Trophoblast cell (in vitro differentiated cells and primary cell): ENCODE results near the gene TNS3.

ENCODE experiments used
- DNase-seq, 2 donors: peaks; one replicate each; pipeline ENCODE4 v3.0.0-alpha.2; 2016
- H2AFZ ChIP-seq: 2 replicates; pipeline ENCODE4 v1.6.1; 2013; ENCODE audit warnings: low read length, moderate library complexity, mild to moderate bottlenecking; ENCODE audit not compliant: insufficient read depth, poor library complexity
- H2AK5ac ChIP-seq: 2 replicates; pipeline ENCODE4 v1.6.1; 2013; ENCODE audit warnings: mild to moderate bottlenecking, low read length
- H2BK120ac ChIP-seq: 2 replicates; pipeline ENCODE4 v1.6.1; 2013; ENCODE audit warnings: low read length, mild to moderate bottlenecking, moderate library complexity; ENCODE audit not compliant: insufficient read depth, poor library complexity
- H2BK12ac ChIP-seq: 2 replicates; pipeline ENCODE4 v1.6.1; 2013; ENCODE audit warnings: mild to moderate bottlenecking, low read length, moderate library complexity
- H2BK5ac ChIP-seq: 2 replicates; pipeline ENCODE4 v1.6.1; 2013; ENCODE audit warnings: low read length, low read depth, moderate library complexity, mild to moderate bottlenecking; ENCODE audit not compliant: poor library complexity
- H3K14ac ChIP-seq: 2 replicates; pipeline ENCODE4 v1.6.1; 2013; ENCODE audit warnings: mild to moderate bottlenecking, low read length
- H3K18ac ChIP-seq: 2 replicates; pipeline ENCODE4 v1.6.1; 2013; ENCODE audit warnings: mild to moderate bottlenecking, low read length
- H3K23ac ChIP-seq: 2 replicates; pipeline ENCODE4 v1.6.1; 2013; ENCODE audit warnings: low read length
- H3K27ac ChIP-seq: 2 replicates; pipeline ENCODE4 v1.5.1; 2013; ENCODE audit warnings: low read depth, mild to moderate bottlenecking, inconsistent platforms, low read length, moderate library complexity
- H3K27me3 ChIP-seq: 2 replicates; pipeline ENCODE4 v1.6.1; 2013; ENCODE audit warnings: inconsistent platforms, mild to moderate bottlenecking, low read length, moderate library complexity; ENCODE audit not compliant: insufficient read depth
- H3K36me3 ChIP-seq, 2 experiments: 1 replicate in 1 of 2; 2 replicates in 1 of 2; pipeline ENCODE4 v1.6.1; 2013; ENCODE audit warnings: low read length in 2 of 2, mild to moderate bottlenecking in 2 of 2, moderate library complexity in 1 of 2; ENCODE audit not compliant: insufficient read depth in 2 of 2, control insufficient read depth in 1 of 2
- H3K4ac ChIP-seq: 2 replicates; pipeline ENCODE4 v1.6.1; 2013; ENCODE audit warnings: low read depth, mild to moderate bottlenecking, low read length, moderate library complexity
- H3K4me1 ChIP-seq, 2 experiments: 1 replicate in 1 of 2; 2 replicates in 1 of 2; pipeline ENCODE4 v1.6.1; 2013; ENCODE audit warnings: low read length in 2 of 2, mild to moderate bottlenecking in 2 of 2, moderate library complexity in 1 of 2; ENCODE audit not compliant: insufficient read depth in 2 of 2, control insufficient read depth in 1 of 2
- H3K4me2 ChIP-seq: 2 replicates; pipeline ENCODE4 v1.6.1; 2013; ENCODE audit warnings: inconsistent platforms, mild to moderate bottlenecking, low read length, moderate library complexity
- H3K4me3 ChIP-seq: 2 replicates; pipeline ENCODE4 v1.5.1; 2013; ENCODE audit warnings: mild to moderate bottlenecking, low read depth, low read length, inconsistent platforms
- H3K79me1 ChIP-seq: one replicate; pipeline ENCODE4 v1.6.1; 2013; ENCODE audit warnings: low read length
- H3K79me2 ChIP-seq: 2 replicates; pipeline ENCODE4 v1.6.1; 2013; ENCODE audit warnings: low read length, mild to moderate bottlenecking; ENCODE audit not compliant: control insufficient read depth, insufficient read depth, poor library complexity
- H3K9ac ChIP-seq: 2 replicates; pipeline ENCODE4 v1.6.1; 2013; ENCODE audit warnings: mild to moderate bottlenecking, low read length
- H3K9me3 ChIP-seq: 2 replicates; pipeline ENCODE4 v1.6.1; 2013; ENCODE audit warnings: low read depth, mild to moderate bottlenecking, control low read depth, inconsistent platforms, low read length; ENCODE audit not compliant: insufficient read depth
- H4K12ac ChIP-seq: 2 replicates; pipeline ENCODE4 v1.6.1; 2013; ENCODE audit warnings: low read depth, mild to moderate bottlenecking, low read length, moderate library complexity
- H4K8ac ChIP-seq: 2 replicates; pipeline ENCODE4 v1.6.1; 2013; ENCODE audit warnings: low read depth, mild to moderate bottlenecking, low read length, moderate library complexity
- H4K91ac ChIP-seq: one replicate; pipeline ENCODE4 v1.6.1; 2013; ENCODE audit warnings: low read depth, mild to moderate bottlenecking, low read length, moderate library complexity
- WGBS: extraction: QIAGEN DNeasy Blood & Tissue Kit; methylation state at CpG from one replicate; pipeline ENCODE4 v1.1.7; 2013; ENCODE audit warnings: missing lambda C conversion rate; ENCODE audit not compliant: insufficient read length, insufficient coverage; ENCODE audit errors: extremely low coverage; 5-methylcytosine and 5-hydroxymethylcytosine counted together

The TNS3 gene

DNA sequence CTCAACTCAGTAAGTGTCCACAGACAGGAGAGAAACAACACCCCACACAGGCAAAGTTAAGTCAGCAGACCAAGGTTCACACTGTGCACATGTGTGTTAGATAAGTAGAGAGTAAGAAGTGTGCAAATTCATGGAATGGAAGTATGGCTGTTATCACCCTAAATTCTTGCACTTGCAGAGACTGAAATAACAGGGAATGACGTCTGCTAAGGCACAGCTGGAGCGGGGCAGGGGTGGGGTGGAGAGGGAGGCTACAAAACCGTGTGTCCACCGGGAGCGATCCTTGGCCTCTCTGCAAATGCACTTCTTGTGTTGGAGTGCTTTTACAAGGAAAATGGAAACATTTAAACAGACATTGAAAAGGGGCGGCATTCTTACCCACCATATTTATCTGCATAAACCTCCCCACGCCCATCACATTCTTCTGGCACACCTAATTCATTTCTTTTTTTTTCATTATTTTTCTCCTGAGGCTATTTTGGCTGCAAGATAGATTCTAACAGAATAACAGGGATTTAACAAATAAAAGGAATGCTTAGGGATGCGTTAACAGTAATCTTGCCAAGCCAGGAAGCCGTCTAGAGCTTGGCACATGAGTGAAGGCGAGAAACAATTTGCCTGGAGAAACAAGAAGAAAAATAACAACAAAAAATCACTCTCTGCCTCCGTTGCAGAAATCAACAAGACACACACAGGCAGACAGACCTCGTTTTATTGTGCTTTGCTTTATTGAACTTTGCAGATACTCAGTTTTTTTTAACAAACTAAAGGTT lies 30.1 kb downstream of the TNS3 start:
- Histone ChIP-seq H3K23ac (no peak overlapping the region), H3K4me3 (no peak overlapping the region), H4K91ac (no peak overlapping the region), H3K36me3 (peaks cover 28 to 35% of the 10 kb centered on the region in 2 experiments), H3K14ac (no peak overlapping the region), H2BK12ac (no peak overlapping the region), H4K8ac (no peak overlapping the region), H3K9me3 (no peaks in the 10 kb centered on the region), H3K18ac (no peak overlapping the region), H3K79me1 (peaks cover 11% of the 10 kb centered on the region), H3K27ac (no peak overlapping the region), H2AK5ac (no peak overlapping the region), H3K4ac (no peak overlapping the region), H3K4me2 (no peak overlapping the region), H3K9ac (no peak overlapping the region), H2BK5ac (no peak overlapping the region), H4K12ac (no peak overlapping the region), H3K27me3 (no peaks in the 10 kb centered on the region), H3K79me2 (peaks cover 12% of the 10 kb centered on the region), H2BK120ac (no peak overlapping the region), H3K4me1 (peaks cover 20 to 36% of the 10 kb centered on the region in 2 experiments), H2AFZ (no peak overlapping the region)
- 100% methylated on average over 1 of the region's 12 CpGs for WGBS
- DNase-seq = no peak

DNA sequence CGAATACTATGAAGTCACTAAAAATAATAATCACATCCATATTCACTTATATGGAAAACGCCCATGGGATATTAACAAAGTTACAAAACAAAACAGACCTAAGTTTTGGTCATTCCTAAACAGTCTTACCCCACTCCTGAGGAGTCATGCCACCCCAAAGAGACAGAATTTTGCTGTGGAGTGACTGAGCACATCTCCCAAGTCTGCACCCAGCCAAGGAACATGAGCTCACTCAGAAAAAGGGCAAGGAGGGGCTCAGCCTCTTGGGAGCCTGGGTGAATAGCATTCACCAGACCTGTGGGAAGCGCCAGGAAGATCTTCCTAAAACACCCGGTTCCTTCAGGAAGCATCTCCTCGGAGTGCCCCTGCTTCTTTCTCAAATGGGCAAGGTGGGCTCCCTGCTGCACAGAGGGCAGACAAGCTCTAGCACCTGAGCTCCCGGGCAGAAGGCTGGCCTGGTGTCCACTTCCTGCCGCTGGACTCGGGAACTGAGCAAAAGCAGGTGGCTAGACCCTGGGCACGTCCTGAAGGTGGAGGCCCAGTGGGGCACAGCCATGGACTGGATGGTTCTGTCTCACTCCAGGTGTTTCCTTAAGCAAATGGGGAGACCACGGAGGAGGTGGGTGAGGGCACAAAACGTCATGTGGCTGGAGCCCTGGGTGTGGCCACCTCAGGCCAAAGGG lies 31.0 kb downstream of the TNS3 start:
- Histone ChIP-seq H3K14ac (no peak overlapping the region), H4K91ac (no peak overlapping the region), H3K79me2 (peaks cover 5% of the 10 kb centered on the region), H2BK5ac (no peak overlapping the region), H4K8ac (peak overlapping the region; percentile 1), H3K4me2 (no peak overlapping the region), H3K79me1 (peaks cover 5% of the 10 kb centered on the region), H4K12ac (no peak overlapping the region), H3K23ac (no peak overlapping the region), H3K36me3 (peaks cover 33 to 36% of the 10 kb centered on the region in 2 experiments), H3K4ac (peak overlapping the region; percentile 9), H3K9me3 (no peaks in the 10 kb centered on the region), H3K9ac (no peak overlapping the region), H2AFZ (no peak overlapping the region), H3K18ac (peak overlapping the region; percentile 1), H3K27me3 (no peaks in the 10 kb centered on the region), H3K4me3 (no peak overlapping the region), H3K4me1 (peaks cover 18 to 32% of the 10 kb centered on the region in 2 experiments), H2AK5ac (no peak overlapping the region), H3K27ac (no peak overlapping the region), H2BK12ac (no peak overlapping the region), H2BK120ac (no peak overlapping the region)
- DNase-seq = no peak
- no CpG with 5 or more reads among the region's 11 CpGs for WGBS

DNA sequence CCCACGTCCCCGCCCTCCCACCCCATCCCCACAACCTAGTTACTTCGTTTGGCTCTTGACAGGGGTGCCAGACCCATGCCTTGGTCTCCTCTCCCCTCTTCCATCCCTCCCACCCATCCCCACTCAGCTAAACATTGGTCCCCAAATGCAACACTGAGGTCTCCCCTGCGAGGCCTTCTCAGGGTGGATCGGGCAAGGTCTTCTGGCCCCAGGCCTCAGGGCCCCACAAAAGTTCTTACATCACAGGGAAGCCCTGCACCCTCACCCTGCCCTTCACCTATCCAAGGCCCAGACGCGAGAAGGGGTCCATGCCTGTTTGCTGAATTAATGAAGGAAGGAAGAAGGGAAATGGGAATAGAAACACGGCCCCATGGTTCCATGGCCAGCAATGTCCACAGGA lies 32.0 kb downstream of the TNS3 start:
- Histone ChIP-seq H2AK5ac (no peak overlapping the region), H3K14ac (no peak overlapping the region), H3K27me3 (no peaks in the 10 kb centered on the region), H3K4me1 (peaks cover 24 to 35% of the 10 kb centered on the region in 2 experiments), H3K4me3 (no peak overlapping the region), H3K79me2 (peaks cover 5% of the 10 kb centered on the region), H2AFZ (no peak overlapping the region), H4K12ac (no peak overlapping the region), H3K79me1 (peaks cover 5% of the 10 kb centered on the region), H4K91ac (no peak overlapping the region), H3K4ac (no peak overlapping the region), H2BK120ac (no peak overlapping the region), H3K4me2 (no peak overlapping the region), H4K8ac (no peak overlapping the region), H3K18ac (no peak overlapping the region), H3K23ac (no peak overlapping the region), H3K9me3 (no peaks in the 10 kb centered on the region), H3K9ac (no peak overlapping the region), H2BK5ac (no peak overlapping the region), H3K36me3 (peaks cover 41 to 42% of the 10 kb centered on the region in 2 experiments), H2BK12ac (no peak overlapping the region), H3K27ac (no peak overlapping the region)
- DNase-seq = no peak
- WGBS = no CpG with 5 or more reads among the region's 8 CpGs

DNA sequence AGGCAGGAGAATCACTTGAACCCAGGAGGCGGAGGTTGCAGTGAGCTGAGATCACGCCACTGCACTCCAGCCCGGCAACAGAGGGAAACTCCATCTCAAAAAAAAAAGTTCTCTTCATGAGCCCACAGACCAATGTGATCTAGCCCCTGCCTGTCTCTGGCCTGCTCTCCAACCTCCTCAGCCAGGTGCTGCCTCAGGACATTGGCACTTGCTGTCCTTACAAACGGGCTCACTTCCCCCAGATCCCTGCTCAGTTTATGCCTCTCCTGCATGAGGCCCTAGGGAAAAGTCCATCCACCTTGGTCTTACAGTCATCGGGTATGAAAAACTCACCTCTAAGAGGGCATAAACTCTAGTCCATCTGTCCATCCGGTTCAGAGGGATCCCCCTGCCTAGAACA lies 32.5 kb downstream of the TNS3 start:
- no CpG with 5 or more reads among the region's 6 CpGs for WGBS
- Histone ChIP-seq H3K9ac (no peak overlapping the region), H2AFZ (no peak overlapping the region), H3K36me3 (peaks cover 43 to 46% of the 10 kb centered on the region in 2 experiments), H3K23ac (no peak overlapping the region), H3K27ac (no peak overlapping the region), H3K79me1 (peaks cover 5% of the 10 kb centered on the region), H3K18ac (peak overlapping the region; percentile 83), H3K4ac (peak overlapping the region; percentile 31), H3K4me3 (no peak overlapping the region), H3K9me3 (no peaks in the 10 kb centered on the region), H3K27me3 (no peaks in the 10 kb centered on the region), H4K12ac (peak overlapping the region; percentile 12), H4K8ac (no peak overlapping the region), H3K14ac (no peak overlapping the region), H2AK5ac (no peak overlapping the region), H2BK12ac (no peak overlapping the region), H2BK120ac (no peak overlapping the region), H3K4me2 (no peak overlapping the region), H3K4me1 (peaks cover 26 to 37% of the 10 kb centered on the region in 2 experiments), H3K79me2 (peaks cover 5% of the 10 kb centered on the region), H4K91ac (no peak overlapping the region), H2BK5ac (no peak overlapping the region)
- no peak for DNase-seq
